ENCODE data around the gene TUBB8. TPM values are rescaled to one million over a fixed set of nuclear protein-coding genes. Genes with fewer than 3 reads are reported as not detected.

TUBB8 gene
- total RNA-seq, 1 donor: not detected

- Histone ChIP-seq H3K4me1 (ENCODE audit: insufficient read depth, low read length) (no peaks in the 10 kb centered on the region), H3K27ac (ENCODE audit: low read depth, low read length) (no peak overlapping the region), H3K36me3 (ENCODE audit: insufficient read depth, low read length) (no peaks in the 10 kb centered on the region), H4K20me1 (ENCODE audit: insufficient read depth, low read length) (no peaks in the 10 kb centered on the region), H3K4me3 (ENCODE audit: insufficient read depth, low read length) (no peak overlapping the region), H3K79me2 (ENCODE audit: insufficient read depth, low read length) (no peaks in the 10 kb centered on the region), H2AFZ (ENCODE audit: low read length) (no peak overlapping the region), H3K9me3 (ENCODE audit: low read depth, low read length) (no peaks in the 10 kb centered on the region), H3K27me3 (ENCODE audit: insufficient read depth, low read length) (no peaks in the 10 kb centered on the region), H3K4me2 (ENCODE audit: insufficient read depth, low read length) (no peak overlapping the region)
- no peak for TF ChIP-seq CTCF (IDR thresholded peaks at IDR 0.05; ENCODE audit: extremely low read depth, low read depth, low read length)
- no peak for DNase-seq (ENCODE audit: insufficient read length, low spot score, missing footprints)
Measured at GRCh38 chr10:89248-89647, 40.2 kb upstream of the TUBB8 start.

GRCh38 chr10:88253-88652 lies 39.2 kb upstream of the TUBB8 start:
- Histone ChIP-seq H3K9me3 (ENCODE audit: low read depth, low read length) (no peaks in the 10 kb centered on the region), H3K4me1 (ENCODE audit: insufficient read depth, low read length) (no peaks in the 10 kb centered on the region)
- TF ChIP-seq CTCF (IDR thresholded peaks at IDR 0.05; ENCODE audit: extremely low read depth, low read depth, low read length): no peak

GRCh38 chr10:87177-88080 lies 38.3 kb upstream of the TUBB8 start:
- Histone ChIP-seq H3K79me2 (ENCODE audit: insufficient read depth, low read length) (no peaks in the 10 kb centered on the region), H4K20me1 (ENCODE audit: insufficient read depth, low read length) (no peaks in the 10 kb centered on the region), H2AFZ (ENCODE audit: low read length) (no peak overlapping the region), H3K9me3 (ENCODE audit: low read depth, low read length) (no peaks in the 10 kb centered on the region), H3K4me3 (ENCODE audit: insufficient read depth, low read length) (no peak overlapping the region), H3K27ac (ENCODE audit: low read depth, low read length) (no peak overlapping the region), H3K27me3 (ENCODE audit: insufficient read depth, low read length) (no peaks in the 10 kb centered on the region), H3K36me3 (ENCODE audit: insufficient read depth, low read length) (no peaks in the 10 kb centered on the region), H3K4me1 (ENCODE audit: insufficient read depth, low read length) (no peaks in the 10 kb centered on the region), H3K4me2 (ENCODE audit: insufficient read depth, low read length) (no peak overlapping the region)
- DNase-seq (ENCODE audit: insufficient read length, low spot score, missing footprints): peak; percentile 62
- TF ChIP-seq CTCF (IDR thresholded peaks at IDR 0.05; ENCODE audit: extremely low read depth, low read depth, low read length): no peak

More at GRCh38 chr10:88253-88652, 39.2 kb upstream of the TUBB8 start:
- Histone ChIP-seq H3K27ac (ENCODE audit: low read depth, low read length) (no peak overlapping the region), H3K27me3 (ENCODE audit: insufficient read depth, low read length) (no peaks in the 10 kb centered on the region), H3K4me2 (ENCODE audit: insufficient read depth, low read length) (no peak overlapping the region), H2AFZ (ENCODE audit: low read length) (no peak overlapping the region), H3K36me3 (ENCODE audit: insufficient read depth, low read length) (no peaks in the 10 kb centered on the region), H4K20me1 (ENCODE audit: insufficient read depth, low read length) (no peaks in the 10 kb centered on the region), H3K4me3 (ENCODE audit: insufficient read depth, low read length) (no peak overlapping the region), H3K79me2 (ENCODE audit: insufficient read depth, low read length) (no peaks in the 10 kb centered on the region)
- DNase-seq (ENCODE audit: insufficient read length, low spot score, missing footprints): no peak

GRCh38 chr10:86031-86430 lies 36.9 kb upstream of the TUBB8 start:
- DNase-seq (ENCODE audit: insufficient read length, low spot score, missing footprints): no peak

More at GRCh38 chr10:86031-86430, 36.9 kb upstream of the TUBB8 start:
- no peak for TF ChIP-seq CTCF (IDR thresholded peaks at IDR 0.05; ENCODE audit: extremely low read depth, low read depth, low read length)
- Histone ChIP-seq H3K4me3 (ENCODE audit: insufficient read depth, low read length) (no peak overlapping the region), H3K79me2 (ENCODE audit: insufficient read depth, low read length) (no peaks in the 10 kb centered on the region), H3K4me2 (ENCODE audit: insufficient read depth, low read length) (no peak overlapping the region), H3K9me3 (ENCODE audit: low read depth, low read length) (no peaks in the 10 kb centered on the region), H3K27me3 (ENCODE audit: insufficient read depth, low read length) (peaks cover 3% of the 10 kb centered on the region), H3K36me3 (ENCODE audit: insufficient read depth, low read length) (no peaks in the 10 kb centered on the region), H4K20me1 (ENCODE audit: insufficient read depth, low read length) (no peaks in the 10 kb centered on the region), H2AFZ (ENCODE audit: low read length) (no peak overlapping the region), H3K27ac (ENCODE audit: low read depth, low read length) (no peak overlapping the region), H3K4me1 (ENCODE audit: insufficient read depth, low read length) (no peaks in the 10 kb centered on the region)
